Measurements from ENCODE around the gene NHEJ1. TPM values are rescaled to one million over a fixed set of nuclear protein-coding genes. Genes with fewer than 3 reads are reported as not detected.

NHEJ1 gene
- total RNA-seq, 2 experiments from 2014 or later = 14.4 to 19.4 TPM

GRCh38 chr2:219081701-219082331 lies 78.8 kb downstream of the NHEJ1 start:
- DNase-seq = no peak
- CTCF ChIA-PET = interaction anchor here (1.0 to 1.4 kb wide), 3 partner anchors 12 to 35 kb away, joined by 4 read pairs; no protein-coding TSS in a partner anchor

GRCh38 chr2:219081096-219081495 lies 79.5 kb downstream of the NHEJ1 start:
- CTCF ChIA-PET = interaction anchor here (0.7 to 1.4 kb wide), 6 partner anchors 20 to 101 kb away, joined by 3 to 4 read pairs (median 4); no protein-coding TSS in a partner anchor
- peaks cover 13% of the 10 kb centered on the region for H3K4me1 Mint-ChIP-seq
- H3K4me3 Mint-ChIP-seq = no peak overlapping the region
- H3K27ac Mint-ChIP-seq = no peak overlapping the region
- H3K27me3 Mint-ChIP-seq = no peaks in the 10 kb centered on the region
- DNase-seq (no peak), ATAC-seq (no peak)
- no peaks in the 10 kb centered on the region for H3K9me3 Mint-ChIP-seq (ENCODE audit: low read depth)
- peaks cover 3% of the 10 kb centered on the region for H3K36me3 Mint-ChIP-seq

More at GRCh38 chr2:219081701-219082331, 78.8 kb downstream of the NHEJ1 start:
- peaks cover 13% of the 10 kb centered on the region for H3K4me1 Mint-ChIP-seq
- no peak for ATAC-seq
- H3K36me3 Mint-ChIP-seq = peaks cover 3% of the 10 kb centered on the region
- no peak overlapping the region for H3K4me3 Mint-ChIP-seq
- H3K27me3 Mint-ChIP-seq = no peaks in the 10 kb centered on the region
- H3K9me3 Mint-ChIP-seq (ENCODE audit: low read depth) = no peaks in the 10 kb centered on the region
- H3K27ac Mint-ChIP-seq = no peak overlapping the region

- CTCF ChIA-PET = interaction anchor here (0.7 to 1.3 kb wide), 2 partner anchors 56 to 80 kb away, joined by 3 to 4 read pairs; no protein-coding TSS in a partner anchor
- Mint-ChIP-seq H3K27me3 (no peaks in the 10 kb centered on the region), H3K36me3 (peaks cover 6% of the 10 kb centered on the region), H3K27ac (no peak overlapping the region), H3K9me3 (ENCODE audit: low read depth) (no peaks in the 10 kb centered on the region), H3K4me3 (no peak overlapping the region), H3K4me1 (no peaks in the 10 kb centered on the region)
- ATAC-seq (no peak), DNase-seq (no peak)
Measured at GRCh38 chr2:219079417-219079816, 81.2 kb downstream of the NHEJ1 start.

GRCh38 chr2:219078951-219079350 lies 81.7 kb downstream of the NHEJ1 start:
- CTCF ChIA-PET = interaction anchor here (1.3 kb wide), 1 partner anchor 81 kb away, joined by 4 read pairs; no protein-coding TSS in a partner anchor
- DNase-seq (no peak), ATAC-seq (no peak)
- Mint-ChIP-seq H3K36me3 (peaks cover 6% of the 10 kb centered on the region), H3K9me3 (ENCODE audit: low read depth) (no peaks in the 10 kb centered on the region), H3K4me1 (no peaks in the 10 kb centered on the region), H3K4me3 (no peak overlapping the region), H3K27me3 (no peaks in the 10 kb centered on the region), H3K27ac (no peak overlapping the region)

DNA sequence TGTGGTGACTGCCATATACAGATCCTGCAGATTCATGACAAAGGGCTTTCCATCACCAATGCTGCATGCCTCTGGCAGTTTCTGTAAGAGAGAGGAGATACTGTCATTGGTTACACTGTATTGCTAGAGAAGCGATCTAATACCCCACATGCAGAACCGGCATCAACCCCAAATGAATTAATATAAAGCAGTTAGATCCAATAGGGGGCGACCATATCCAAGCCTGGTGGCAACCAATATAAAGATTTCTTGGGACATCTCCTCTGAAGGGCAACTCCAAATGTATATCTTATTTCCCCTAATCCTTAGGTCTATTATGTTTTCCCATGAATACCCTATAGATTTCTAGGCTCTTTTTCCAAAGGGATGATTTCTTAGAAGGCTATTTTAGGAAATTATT lies 82.5 kb downstream of the NHEJ1 start:
- no peak overlapping the region for H3K27ac Mint-ChIP-seq

DNA sequence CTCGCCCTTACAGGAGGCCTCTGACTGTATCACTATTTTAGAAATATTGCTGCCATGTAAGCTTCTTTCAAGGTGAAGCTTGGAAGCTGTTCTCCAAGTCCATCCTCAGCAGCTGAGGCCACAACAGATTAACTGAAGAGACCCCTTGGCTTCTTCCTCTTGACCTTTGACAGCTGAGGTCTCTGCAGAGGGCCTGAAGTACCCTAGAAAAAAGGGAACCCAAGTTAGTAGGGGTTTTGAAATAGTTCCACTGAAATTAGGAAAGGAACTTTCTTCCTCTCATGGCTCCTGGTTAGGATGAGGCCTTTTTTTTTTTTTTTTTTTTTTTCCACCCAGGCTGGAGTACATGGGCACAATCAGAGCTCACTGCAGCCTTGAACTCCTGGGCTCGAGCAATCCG lies 84.4 kb downstream of the NHEJ1 start:
- DNase-seq (no peak), ATAC-seq (no peak)
- H3K27me3 Mint-ChIP-seq = no peaks in the 10 kb centered on the region
- no peak overlapping the region for H3K27ac Mint-ChIP-seq
- H3K4me3 Mint-ChIP-seq = no peak overlapping the region
- CTCF ChIA-PET = interaction anchor here (0.7 to 7.7 kb wide), 4 partner anchors 12 to 46 kb away, joined by 3 to 69 read pairs (median 4); no protein-coding TSS in a partner anchor
- H3K36me3 Mint-ChIP-seq = peaks cover 6% of the 10 kb centered on the region
- H3K4me1 Mint-ChIP-seq = no peaks in the 10 kb centered on the region
- H3K9me3 Mint-ChIP-seq (ENCODE audit: low read depth) = no peaks in the 10 kb centered on the region

More for the DNA sequence above, 82.5 kb downstream of the NHEJ1 start:
- Mint-ChIP-seq H3K27me3 (no peaks in the 10 kb centered on the region), H3K36me3 (peaks cover 6% of the 10 kb centered on the region), H3K4me1 (no peaks in the 10 kb centered on the region), H3K4me3 (no peak overlapping the region), H3K9me3 (ENCODE audit: low read depth) (no peaks in the 10 kb centered on the region)
- DNase-seq (no peak), ATAC-seq (no peak)
- CTCF ChIA-PET = no interaction called here

DNA sequence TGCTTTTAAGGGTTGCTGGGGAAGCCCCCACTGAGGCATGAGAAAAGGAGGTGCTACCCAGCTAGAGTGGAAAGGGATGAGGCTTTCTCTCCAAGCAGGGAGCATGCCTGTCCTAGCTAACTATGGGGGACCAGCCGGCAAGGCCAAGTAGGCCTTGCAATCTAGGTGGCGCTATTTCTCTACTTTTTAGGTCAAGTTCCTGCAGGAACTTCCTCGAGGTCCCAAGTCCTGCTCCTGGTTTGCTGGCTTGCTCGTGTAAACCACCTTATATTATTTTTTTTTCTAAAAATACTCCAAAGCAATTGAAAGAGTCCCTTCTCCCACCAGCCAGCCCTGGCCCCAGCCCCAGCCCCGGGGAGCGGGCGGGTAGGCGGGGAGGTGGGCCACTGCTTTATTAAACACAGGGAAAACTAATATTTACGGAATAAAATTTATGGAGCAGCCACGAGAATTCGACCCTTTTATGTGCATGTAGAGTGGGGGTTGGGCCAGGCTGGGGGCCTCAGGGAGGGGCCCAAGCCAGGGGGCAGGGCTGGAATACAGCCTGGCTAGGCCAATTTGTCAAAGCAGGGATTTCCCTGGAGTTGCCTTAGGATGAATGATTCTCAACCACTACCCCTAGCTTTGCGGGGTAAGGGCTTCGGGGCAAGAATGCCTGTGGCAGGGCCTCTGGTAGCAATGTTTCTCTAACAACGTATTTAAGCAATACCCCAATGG lies 87.0 kb downstream of the NHEJ1 start:
- no peak for ATAC-seq
- H3K4me1 Mint-ChIP-seq = no peaks in the 10 kb centered on the region
- CTCF ChIA-PET = interaction anchor here (0.6 to 7.7 kb wide), 17 partner anchors 9 to 94 kb away, joined by 3 to 69 read pairs (median 5); no protein-coding TSS in a partner anchor

DNA sequence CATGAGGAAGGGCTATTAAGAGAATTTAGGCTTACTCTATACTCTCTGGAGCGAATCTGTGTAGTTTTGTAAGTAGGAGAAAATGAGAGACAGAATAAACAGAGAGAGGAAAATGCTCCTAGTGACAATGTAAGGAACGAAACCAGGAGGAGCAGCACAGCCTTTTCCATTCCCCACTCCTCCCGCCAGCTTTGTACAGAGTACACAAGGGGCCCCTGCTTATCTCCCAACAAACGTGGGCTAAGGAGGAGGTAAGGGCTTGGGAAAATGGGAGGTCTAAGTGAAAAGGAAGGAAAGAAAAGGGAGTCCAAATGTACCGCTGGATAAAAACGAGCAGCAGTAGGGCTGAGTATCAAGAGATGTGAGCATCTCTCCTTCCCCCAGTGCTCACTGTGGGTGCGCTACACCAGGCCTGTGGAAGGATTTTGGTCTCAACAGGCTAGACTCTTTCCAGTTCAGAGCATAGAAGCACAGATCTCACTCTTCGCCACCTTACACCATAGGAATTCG lies 87.8 kb downstream of the NHEJ1 start:
- ATAC-seq (no peak), DNase-seq (no peak)
- CTCF ChIA-PET = interaction anchor here (0.6 to 7.7 kb wide), 17 partner anchors 9 to 93 kb away, joined by 3 to 69 read pairs (median 5); no protein-coding TSS in a partner anchor
- no peaks in the 10 kb centered on the region for H3K4me1 Mint-ChIP-seq
- H3K27me3 Mint-ChIP-seq = peaks cover 2% of the 10 kb centered on the region
- peaks cover 6% of the 10 kb centered on the region for H3K36me3 Mint-ChIP-seq
- H3K27ac Mint-ChIP-seq = no peak overlapping the region
- no peak overlapping the region for H3K4me3 Mint-ChIP-seq
- no peaks in the 10 kb centered on the region for H3K9me3 Mint-ChIP-seq (ENCODE audit: low read depth)

More for the DNA sequence above, 87.0 kb downstream of the NHEJ1 start:
- DNase-seq = no peak
- H3K27ac Mint-ChIP-seq = no peak overlapping the region
- H3K27me3 Mint-ChIP-seq = no peaks in the 10 kb centered on the region
- peaks cover 6% of the 10 kb centered on the region for H3K36me3 Mint-ChIP-seq
- no peaks in the 10 kb centered on the region for H3K9me3 Mint-ChIP-seq (ENCODE audit: low read depth)
- no peak overlapping the region for H3K4me3 Mint-ChIP-seq

- no peak for DNase-seq
- no peak overlapping the region for H3K4me3 Mint-ChIP-seq
Measured at GRCh38 chr2:219071131-219071816, 89.3 kb downstream of the NHEJ1 start.

DNA sequence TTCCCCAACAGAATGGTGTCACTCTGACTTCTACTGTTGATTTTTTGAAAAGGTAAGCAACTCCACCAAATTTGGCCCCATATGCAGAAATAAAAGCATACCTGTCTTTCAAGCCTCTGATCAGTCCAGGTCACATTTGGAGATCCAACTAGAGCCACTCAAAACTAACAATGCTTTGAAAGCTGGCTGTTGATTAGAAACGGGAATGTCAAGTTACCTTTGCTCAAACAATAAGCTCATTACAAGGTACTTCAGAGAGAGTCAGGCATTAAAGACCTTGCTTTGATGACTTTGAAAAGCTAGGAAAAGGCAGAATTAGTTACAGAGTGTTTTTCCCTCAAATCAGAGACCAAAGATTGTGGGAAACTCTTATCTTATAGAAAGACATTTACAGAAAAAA lies 95.1 kb downstream of the NHEJ1 start:
- Mint-ChIP-seq H3K9me3 (ENCODE audit: low read depth) (no peaks in the 10 kb centered on the region), H3K36me3 (no peaks in the 10 kb centered on the region), H3K27me3 (peaks cover 45% of the 10 kb centered on the region), H3K27ac (no peak overlapping the region), H3K4me3 (no peak overlapping the region), H3K4me1 (peaks cover 5% of the 10 kb centered on the region)
- no peak for ATAC-seq
- DNase-seq = no peak
- CTCF ChIA-PET = interaction anchor here (0.7 to 2.5 kb wide), 4 partner anchors 8 to 89 kb away, joined by 3 to 6 read pairs (median 6); no protein-coding TSS in a partner anchor

More at GRCh38 chr2:219071131-219071816, 89.3 kb downstream of the NHEJ1 start:
- no peaks in the 10 kb centered on the region for H3K9me3 Mint-ChIP-seq (ENCODE audit: low read depth)
- H3K4me1 Mint-ChIP-seq = no peaks in the 10 kb centered on the region
- no peak for ATAC-seq
- H3K27me3 Mint-ChIP-seq = peaks cover 5% of the 10 kb centered on the region
- H3K27ac Mint-ChIP-seq = no peak overlapping the region
- CTCF ChIA-PET = interaction anchor here (0.9 to 7.7 kb wide), 7 partner anchors 13 to 277 kb away, joined by 3 to 69 read pairs (median 4); no protein-coding TSS in a partner anchor
- peaks cover 3% of the 10 kb centered on the region for H3K36me3 Mint-ChIP-seq

DNA sequence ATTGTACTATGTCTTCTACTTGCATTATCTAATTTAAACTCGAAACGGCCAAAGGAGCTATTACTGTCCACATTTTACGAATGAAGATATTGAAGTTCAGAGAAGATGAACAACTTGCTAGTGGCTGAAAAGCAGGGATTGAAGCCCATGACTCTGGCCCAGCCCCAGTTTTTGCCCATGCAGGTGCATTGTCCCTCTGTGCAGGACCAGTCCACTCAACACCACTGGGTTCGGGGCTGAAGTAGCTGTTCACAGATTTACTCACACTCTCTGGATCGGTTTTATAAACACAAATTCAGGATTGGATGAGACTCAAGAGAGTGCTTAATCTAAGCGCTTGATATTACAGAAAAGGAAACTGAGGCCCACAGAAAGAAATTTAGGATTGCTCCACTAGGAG lies 98.5 kb downstream of the NHEJ1 start:
- no peaks in the 10 kb centered on the region for H3K36me3 Mint-ChIP-seq
- no peaks in the 10 kb centered on the region for H3K9me3 Mint-ChIP-seq (ENCODE audit: low read depth)
- no peak overlapping the region for H3K4me3 Mint-ChIP-seq
- H3K27me3 Mint-ChIP-seq = peaks cover 74% of the 10 kb centered on the region
- CTCF ChIA-PET = interaction anchor here (0.6 to 11.9 kb wide), 8 partner anchors 8 to 94 kb away, joined by 3 to 141 read pairs (median 8); partner anchors contain the start of gene NHEJ1
- peaks cover 22% of the 10 kb centered on the region for H3K4me1 Mint-ChIP-seq
- ATAC-seq = no peak
- no peak for DNase-seq
- no peak overlapping the region for H3K27ac Mint-ChIP-seq

DNA sequence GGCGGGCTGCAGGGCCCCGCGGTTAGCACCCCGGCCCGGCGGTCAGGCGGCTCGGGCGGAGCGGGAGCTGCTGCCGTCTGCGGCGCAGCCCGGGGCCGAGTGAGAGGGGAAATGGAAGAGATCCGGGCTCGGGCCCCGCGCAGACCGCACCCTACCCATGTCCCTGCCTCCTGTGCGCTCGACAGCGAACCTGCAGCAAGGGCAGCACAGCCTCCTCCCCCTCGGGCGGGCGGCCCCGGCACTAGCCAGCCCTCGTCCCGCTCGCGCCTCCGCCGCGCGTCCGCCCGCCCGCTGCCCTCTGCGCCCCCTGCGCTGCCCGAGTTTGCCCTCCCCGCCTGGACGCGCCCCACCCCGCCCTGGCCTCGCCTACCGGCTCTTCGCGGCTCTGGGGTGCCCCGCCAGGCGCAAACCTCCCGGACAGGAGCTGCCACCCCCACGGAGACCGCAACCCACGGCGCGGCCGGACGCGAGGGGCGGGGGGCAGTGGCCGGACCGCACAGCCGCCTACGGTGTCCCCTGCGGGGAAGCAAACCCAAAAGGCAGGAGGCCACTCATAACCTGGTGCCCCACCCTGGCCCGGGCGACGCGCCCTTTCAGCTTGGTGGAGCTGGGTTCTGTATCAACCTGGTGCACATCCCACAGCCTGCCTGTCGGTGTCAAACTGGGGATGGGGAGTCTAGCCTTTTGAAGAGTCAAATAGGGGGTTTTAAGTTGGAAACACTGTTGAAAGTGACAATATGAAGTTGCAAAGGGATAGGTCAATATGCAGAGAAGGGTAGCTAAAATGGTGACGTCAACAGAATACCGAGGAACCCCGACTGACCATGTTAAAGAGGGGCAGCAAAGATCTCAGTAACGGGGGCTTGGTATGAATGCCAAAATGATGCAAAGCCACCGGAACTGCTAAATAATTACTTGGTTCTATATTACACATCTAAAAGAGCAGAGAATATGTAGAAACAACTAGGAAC lies 99.5 kb downstream of the NHEJ1 start, which contains the start of gene IHH:
Gene IHH (minus strand): TSS at position 101 of the 971 bp plus-strand sequence. CDS start 454 bp downstream, outside the sequence.
- peaks cover 81% of the 10 kb centered on the region for H3K27me3 Mint-ChIP-seq
- H3K4me1 Mint-ChIP-seq = peaks cover 22% of the 10 kb centered on the region
- no peaks in the 10 kb centered on the region for H3K9me3 Mint-ChIP-seq (ENCODE audit: low read depth)
- no peak within 1 kb of the TSS for H3K27ac Mint-ChIP-seq
- H3K36me3 Mint-ChIP-seq = no peaks in the 10 kb centered on the region
- no peak for DNase-seq
- H3K4me3 Mint-ChIP-seq = peak within 1 kb of the TSS; percentile 5
- ATAC-seq = no peak
- CTCF ChIA-PET = interaction anchor here (1.0 to 11.9 kb wide), 8 partner anchors 12 to 234 kb away, joined by 3 to 141 read pairs (median 8); partner anchors contain the start of gene NHEJ1
